Posterior cingulate gyrus (tissue), 11 donors: ENCODE data around the gene KNL1.
"Not testable (repeated sequence)": the region's sequence is repeated elsewhere in the genome, so short reads cannot be mapped to it uniquely, and the experiment has no call there.

ENCODE experiments used
- DNase-seq, 10 donors: peaks; one replicate each; pipeline versions ENCODE4 v3.0.0 to v3.0.0-alpha.2; 2020 to 2021; ENCODE audit warnings: mixed read lengths in 3 of 10
- intact Hi-C: fragments of 100-400 bp; cut with DNase I; formaldehyde crosslinking; loops from one replicate; pipeline ENCODE4 v1.15.1; 2023

KNL1 gene

GRCh38 chr15:40581796-40582195 is 12.3 kb upstream of the KNL1 start:
- DNase-seq, intact Hi-C loops: not testable (repeated sequence)

- DNase-seq = no peak
- intact Hi-C loops = no loop called here
Measured at GRCh38 chr15:40582726-40583246, 11.3 kb upstream of the KNL1 start.

DNA sequence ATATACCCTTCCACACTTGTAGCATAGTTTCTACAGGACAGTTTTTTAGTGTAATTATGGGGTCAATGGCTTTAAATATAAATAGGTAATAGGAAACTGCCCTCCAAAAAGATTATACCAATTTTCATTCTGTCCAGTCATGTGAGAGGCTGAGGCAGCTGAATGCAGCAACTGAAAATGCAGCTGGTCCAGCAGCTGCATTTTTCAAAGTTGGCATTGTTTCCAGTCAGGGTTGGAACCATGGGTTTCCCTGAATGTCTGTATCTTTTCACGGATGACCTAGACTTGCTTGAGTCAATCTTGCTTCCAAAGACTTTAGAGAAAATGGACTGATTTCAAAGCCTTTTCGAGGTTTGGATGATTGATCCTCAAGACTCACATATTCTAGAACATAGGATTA is 9.9 kb upstream of the KNL1 start:
- DNase-seq = peak in 4 of 10 donors; percentile 21 to 89 (median 43)
- intact Hi-C loops = no loop called here

DNA sequence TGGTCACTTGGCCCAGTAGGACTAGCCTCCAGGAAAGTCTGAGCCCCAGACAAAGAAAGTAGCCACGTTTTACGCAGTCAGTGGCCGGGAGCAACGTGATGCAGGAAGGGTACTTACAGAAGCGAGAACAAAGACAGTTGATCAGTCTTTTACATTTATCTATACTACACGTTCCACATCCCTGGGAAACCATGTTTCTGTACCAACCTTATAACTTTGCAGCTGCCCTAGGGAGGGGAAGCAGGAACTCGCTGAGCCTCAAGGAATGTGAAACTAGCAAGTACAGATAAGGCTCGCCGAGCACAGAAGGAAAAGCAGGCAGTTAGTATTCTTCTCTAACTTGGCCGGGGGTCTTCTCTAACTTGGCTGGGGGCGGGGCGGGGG is 3.4 kb upstream of the KNL1 start:
- intact Hi-C loops = no loop called here
- no peak for DNase-seq

- no peak for DNase-seq
- intact Hi-C loops = no loop called here
Measured at GRCh38 chr15:40591389-40591788, 2.7 kb upstream of the KNL1 start.

DNA sequence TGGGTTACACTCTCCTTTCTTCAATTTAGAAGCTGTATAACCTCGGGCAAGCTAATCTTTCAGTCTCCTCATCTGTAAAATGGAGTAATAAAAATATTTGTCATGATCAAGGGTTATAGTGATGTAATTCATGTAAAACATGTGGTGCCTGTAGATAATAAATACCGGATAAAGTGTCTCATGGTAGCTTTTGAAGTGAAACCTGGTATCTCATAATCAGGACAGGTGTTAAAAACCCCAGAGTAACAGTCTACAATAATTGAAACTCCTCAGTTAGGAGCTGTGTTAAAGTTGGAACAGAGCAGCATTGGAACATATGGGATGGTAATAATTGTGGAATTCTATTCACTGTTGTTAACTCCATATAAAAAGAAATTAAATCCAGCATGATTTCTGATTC is 884 bp upstream of the KNL1 start:
- intact Hi-C loops = loop anchor here (1.0 kb wide), 1 partner anchor 28 kb away; the partner anchor contains the start of gene CCDC32

DNA sequence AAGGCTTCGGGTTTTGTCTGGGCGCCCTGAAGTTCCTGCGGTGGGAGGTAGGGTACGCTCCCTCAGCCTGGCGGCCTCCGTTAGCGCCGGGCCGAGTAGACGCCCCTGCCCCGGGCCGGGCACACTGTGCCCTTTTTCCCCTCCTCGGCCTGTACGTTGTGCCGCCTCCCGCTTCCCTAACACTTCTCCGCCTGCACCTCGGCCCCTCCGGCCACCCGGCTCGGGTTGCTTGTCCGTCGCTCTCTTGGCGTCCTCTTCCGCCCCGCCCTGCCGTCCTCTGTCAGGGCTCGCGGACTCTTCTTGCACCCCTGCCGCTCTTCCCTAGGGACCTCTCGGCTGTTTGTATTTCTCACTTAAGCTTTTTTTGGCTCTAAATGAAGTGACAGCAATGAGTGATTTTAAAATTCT is 384 bp downstream of the KNL1 start:
- intact Hi-C loops = loop anchor here (2.0 kb wide), 1 partner anchor 300 kb away; the partner anchor contains the start of gene VPS18
- DNase-seq = peak in 3 of 10 donors; percentile 18 to 85 (median 73)

More for the DNA sequence above, 884 bp upstream of the KNL1 start:
- DNase-seq = no peak

- DNase-seq = no peak
- intact Hi-C loops = loop anchor here (2.0 kb wide), 1 partner anchor 300 kb away; the partner anchor contains the start of gene VPS18
Measured at GRCh38 chr15:40595219-40595618, 1.2 kb downstream of the KNL1 start.

DNA sequence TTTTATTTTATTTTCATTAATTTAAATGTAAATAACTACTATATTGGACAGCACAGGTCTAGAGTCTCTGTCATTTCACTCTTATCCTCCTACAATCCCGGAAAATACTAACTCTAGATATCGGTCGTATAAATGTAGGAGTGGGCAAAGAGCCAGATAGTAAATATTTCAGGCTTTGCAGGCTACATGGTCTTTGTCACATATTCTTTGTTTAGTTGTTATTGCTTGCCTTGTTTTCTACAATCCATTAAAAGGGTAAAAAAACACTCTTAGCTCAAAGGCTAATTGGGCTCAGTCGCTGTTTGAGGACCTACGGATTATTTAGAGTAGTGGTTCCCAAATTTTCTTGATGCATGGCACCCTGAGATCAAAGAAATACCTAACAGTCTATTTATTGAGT is 1.7 kb downstream of the KNL1 start:
- DNase-seq = no peak
- intact Hi-C loops = loop anchor here (2.0 kb wide), 1 partner anchor 299 kb away; the partner anchor contains the start of gene VPS18

DNA sequence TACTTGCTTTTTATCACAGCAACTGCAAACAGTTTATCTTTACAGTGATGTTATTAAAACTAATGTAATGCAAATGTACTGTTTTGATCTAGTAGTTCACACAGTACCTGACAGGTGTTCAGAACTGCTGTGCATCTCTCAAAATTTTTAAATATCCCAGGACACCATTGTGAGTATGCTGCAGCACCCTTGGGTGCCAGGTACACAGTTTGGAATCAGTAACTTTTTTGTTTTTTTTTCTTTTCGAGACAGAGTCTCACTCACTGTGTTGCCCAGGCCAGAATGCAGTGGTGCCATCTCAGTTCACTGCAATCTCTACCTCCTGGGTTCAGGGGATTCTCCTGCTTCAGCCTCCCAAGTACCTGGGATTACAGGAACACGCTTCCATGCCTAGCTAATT is 3.0 kb downstream of the KNL1 start:
- DNase-seq = no peak
- intact Hi-C loops = no loop called here

GRCh38 chr15:40598126-40598525 is 4.1 kb downstream of the KNL1 start:
- intact Hi-C loops = no loop called here
- DNase-seq = no peak

DNA sequence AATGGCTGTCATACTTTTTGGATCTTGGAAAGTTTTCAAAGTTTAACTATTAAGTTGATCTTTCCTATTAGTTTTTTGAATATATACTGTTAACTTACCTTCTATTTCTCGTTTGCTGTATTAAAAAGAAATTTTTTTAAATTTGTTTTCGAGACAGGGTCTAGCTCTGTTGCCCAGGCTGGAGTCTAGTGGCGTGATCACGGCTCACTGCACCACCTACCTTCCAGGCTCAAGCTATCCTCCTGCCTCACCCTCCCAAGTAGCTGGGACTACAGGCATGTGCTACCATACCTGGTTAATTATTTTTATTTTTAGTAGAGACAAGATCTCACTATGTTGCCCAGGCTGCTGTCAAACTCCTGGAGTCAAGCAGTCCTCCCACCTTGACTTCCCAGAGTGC is 4.6 kb downstream of the KNL1 start:
- DNase-seq = no peak
- intact Hi-C loops = no loop called here

GRCh38 chr15:40600956-40601355 is 6.9 kb downstream of the KNL1 start:
- intact Hi-C loops = no loop called here
- DNase-seq = no peak

- intact Hi-C loops = no loop called here
- DNase-seq = no peak
Measured at GRCh38 chr15:40603935-40604334, 9.9 kb downstream of the KNL1 start.

DNA sequence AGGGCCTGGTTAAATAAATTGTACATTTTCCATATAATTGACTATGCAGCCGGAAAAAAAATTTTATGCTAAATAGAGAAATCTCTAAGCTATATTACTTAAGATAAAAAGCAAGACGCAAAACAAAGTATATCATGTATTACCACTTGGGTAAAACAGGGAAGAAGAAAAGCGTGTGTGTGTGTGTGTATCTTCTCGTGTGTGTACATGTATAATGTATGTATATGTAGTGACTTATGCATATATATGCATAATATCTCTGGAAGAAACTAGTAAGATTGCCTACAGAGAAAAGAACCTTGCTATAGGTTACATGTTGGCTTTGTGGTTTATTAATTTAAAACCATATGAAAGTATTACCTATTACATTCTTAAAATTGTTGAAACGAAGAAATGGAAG is 19.0 kb downstream of the KNL1 start:
- DNase-seq = no peak
- intact Hi-C loops = no loop called here

GRCh38 chr15:40618023-40618422 is 24.0 kb downstream of the KNL1 start:
- intact Hi-C loops = no loop called here

DNA sequence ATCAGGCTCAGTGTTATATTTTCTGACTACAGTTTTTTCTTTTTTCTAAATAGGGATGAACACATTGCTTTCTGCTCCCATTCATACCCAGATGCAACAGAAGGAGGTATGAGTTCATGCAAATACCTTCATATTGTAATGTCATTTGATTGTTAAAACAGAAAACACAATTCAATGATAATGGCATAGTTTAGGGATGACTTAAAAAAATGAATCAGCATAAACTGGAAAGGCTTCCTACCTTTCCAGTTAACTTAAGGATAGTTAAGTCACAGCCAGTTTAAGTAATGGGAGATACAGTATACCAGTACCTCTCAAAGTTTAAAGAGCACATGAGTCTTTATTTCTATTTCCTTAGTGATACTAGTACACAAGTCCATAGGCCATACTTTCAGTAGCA is 24.9 kb downstream of the KNL1 start:
- intact Hi-C loops = no loop called here
- no peak for DNase-seq

More at GRCh38 chr15:40618023-40618422, 24.0 kb downstream of the KNL1 start:
- DNase-seq = no peak

DNA sequence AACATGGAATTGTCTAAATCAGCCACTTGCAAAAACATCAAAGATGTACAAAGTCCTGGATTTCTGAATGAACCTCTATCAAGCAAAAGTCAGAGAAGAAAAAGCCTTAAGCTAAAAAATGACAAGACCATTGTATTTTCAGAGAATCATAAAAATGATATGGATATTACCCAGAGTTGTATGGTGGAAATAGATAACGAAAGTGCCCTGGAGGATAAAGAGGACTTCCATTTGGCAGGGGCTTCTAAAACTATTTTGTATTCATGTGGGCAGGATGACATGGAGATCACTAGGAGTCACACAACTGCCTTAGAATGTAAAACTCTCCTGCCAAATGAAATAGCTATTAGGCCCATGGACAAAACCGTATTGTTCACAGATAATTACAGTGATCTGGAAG is 29.3 kb downstream of the KNL1 start:
- intact Hi-C loops = no loop called here
- no peak for DNase-seq

GRCh38 chr15:40630313-40630712 is 36.3 kb downstream of the KNL1 start:
- no peak for DNase-seq
- intact Hi-C loops = no loop called here

DNA sequence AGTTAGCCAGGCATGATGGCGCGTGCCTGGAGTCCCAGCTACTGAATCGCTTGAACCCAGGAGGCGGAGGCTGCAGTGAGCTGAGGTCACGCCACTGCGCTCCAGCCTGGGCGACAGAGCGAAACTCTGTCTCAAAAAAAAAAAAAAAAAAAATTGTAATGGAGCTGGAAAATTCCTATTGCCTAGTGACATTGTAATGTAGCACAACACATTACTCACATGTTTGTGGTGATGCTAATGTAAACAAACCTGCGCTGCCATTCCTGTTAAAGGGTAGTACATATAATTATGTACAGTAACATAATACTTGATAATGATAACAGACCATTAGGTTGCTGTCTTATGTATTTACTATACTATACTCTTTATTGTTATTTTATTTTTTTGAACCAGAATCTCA is 39.1 kb downstream of the KNL1 start:
- intact Hi-C loops = no loop called here
- no peak for DNase-seq

- no peak for DNase-seq
- intact Hi-C loops = no loop called here
Measured at GRCh38 chr15:40637221-40637745, 43.2 kb downstream of the KNL1 start.

GRCh38 chr15:40639677-40640076 is 45.6 kb downstream of the KNL1 start:
- intact Hi-C loops = no loop called here
- no peak for DNase-seq

DNA sequence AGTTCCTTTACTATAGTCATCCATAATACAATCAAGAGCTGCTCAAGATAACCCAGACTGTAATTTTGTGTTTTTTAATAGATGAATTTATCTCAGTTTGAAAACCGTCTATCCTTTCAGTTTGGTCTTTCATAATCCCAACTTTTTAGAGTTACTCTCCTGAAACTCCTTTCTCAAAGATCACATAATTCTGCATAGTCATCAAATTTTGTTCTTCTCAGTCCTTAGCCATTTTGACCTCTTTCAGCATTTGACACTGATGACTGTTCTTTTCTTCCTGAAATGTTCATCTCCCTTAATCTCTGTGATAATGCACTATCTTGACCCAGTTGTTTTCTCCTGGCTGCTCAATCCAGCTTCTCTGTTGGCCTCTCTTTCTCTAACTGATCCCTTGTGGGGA is 53.5 kb downstream of the KNL1 start:
- intact Hi-C loops = no loop called here
- no peak for DNase-seq
